HG03520 (cell line): ENCODE data around the gene ARRB2.
"Not testable (repeated sequence)": the region's sequence is repeated elsewhere in the genome, so short reads cannot be mapped to it uniquely, and the experiment has no call there.

ENCODE experiments used
- ATAC-seq: cut with Tn5 transposase; IDR thresholded peaks from one replicate; pipeline ENCODE4 v1.9.1; 2021; ENCODE audit warnings: mild to moderate bottlenecking, moderate library complexity; ENCODE audit not compliant: unreplicated experiment

ARRB2 gene

DNA sequence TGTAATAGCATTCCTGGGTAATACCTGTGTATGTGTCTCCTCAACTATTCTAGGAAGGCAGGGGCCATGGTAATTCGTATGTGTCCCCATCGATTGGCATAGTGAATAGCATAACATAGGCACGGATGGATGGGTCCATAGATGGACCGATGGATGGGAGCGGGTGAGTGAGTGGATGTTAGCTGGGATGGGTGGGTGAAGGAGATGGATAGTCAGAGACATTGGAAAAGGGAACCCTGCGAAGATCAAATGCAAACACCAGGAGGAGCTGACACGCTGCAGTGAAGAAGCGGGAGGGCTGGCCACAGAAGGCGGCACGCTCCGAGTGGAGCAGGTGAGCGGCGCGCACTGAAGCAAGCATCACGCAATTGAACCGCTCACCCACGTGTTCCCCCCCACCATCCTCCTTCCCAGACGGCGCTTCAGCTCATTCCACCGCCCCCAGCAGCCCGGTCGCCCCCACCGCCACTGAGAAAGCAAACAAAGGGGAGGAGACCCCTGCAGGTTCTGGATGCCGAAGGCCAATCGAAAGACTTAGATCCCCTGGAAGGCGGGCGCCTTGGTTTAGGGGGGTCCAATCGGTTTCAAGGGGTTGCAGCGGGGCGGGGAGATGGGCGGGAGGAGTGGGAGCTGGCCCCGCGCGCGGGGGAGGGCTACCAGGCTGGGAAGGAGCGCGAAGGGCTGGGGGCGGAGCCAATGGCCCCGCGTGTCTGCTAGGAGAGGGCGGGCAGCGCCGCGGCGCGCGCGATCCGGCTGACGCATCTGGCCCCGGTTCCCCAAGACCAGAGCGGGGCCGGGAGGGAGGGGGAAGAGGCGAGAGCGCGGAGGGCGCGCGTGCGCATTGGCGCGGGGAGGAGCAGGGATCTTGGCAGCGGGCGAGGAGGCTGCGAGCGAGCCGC is at the start of gene ARRB2:
TSS of gene ARRB2 (plus strand) at position 839 of the 899 bp plus-strand sequence. CDS start 90 bp downstream, outside the sequence.
- ATAC-seq = peak; percentile 72

DNA sequence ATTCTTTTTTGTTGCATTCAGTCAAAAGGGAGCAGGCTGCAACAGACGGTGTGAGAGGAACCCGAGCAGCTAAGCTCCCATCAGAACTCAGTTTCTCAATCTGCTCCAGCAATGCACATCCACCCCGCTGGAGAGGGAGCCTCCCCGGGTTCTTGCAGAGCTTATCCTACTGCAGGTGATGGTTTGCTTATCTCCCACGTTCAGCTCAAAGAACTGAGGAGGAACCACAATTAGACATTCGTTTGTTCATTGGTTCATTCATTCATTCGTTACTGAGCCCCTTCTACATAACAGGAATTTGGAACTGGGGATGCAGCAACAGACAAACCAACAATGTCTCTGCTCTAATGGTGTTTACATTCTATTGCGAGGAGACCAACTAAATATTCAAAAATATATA is 46.7 kb upstream of the ARRB2 start:
- ATAC-seq = no peak

DNA sequence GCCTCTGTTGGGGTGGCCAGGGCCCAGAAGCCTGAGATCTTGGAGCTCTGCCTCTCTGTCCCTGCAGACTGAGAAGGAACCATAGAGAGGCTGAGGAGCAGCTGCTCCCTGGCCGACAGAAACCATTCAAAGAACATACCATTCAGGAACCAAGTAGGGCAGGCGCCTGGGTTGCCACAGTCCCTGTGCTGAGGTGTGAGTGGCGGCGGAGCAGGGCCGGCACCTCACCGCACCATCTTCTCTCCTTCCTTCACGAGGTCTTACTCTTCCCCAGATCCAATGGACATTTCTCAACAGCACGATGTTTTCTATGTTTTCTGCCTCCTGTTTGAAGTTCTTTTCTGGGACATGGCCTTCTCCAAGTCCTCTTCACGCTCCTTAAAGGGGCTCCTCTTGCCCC is 46.2 kb upstream of the ARRB2 start:
- ATAC-seq = no peak

DNA sequence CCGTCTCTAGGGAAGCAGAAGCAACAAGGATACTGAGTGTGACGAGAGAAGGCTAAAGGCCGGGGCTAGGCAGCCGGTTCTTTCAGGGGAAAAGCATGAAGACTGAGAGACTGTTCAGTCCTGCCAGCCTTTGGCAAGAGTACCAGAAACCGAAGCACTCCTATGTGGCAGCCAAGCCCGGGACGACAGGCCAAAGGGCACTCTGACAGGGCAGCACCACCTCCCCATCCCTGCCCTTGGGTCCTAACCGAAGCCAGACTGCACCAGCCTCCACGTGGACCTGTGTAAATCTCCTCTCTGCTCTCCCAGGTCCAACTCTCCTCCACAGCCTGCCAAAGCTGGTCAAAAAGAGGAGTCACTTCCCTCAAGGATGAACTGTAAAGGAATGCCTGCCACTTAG is 45.4 kb upstream of the ARRB2 start:
- no peak for ATAC-seq

DNA sequence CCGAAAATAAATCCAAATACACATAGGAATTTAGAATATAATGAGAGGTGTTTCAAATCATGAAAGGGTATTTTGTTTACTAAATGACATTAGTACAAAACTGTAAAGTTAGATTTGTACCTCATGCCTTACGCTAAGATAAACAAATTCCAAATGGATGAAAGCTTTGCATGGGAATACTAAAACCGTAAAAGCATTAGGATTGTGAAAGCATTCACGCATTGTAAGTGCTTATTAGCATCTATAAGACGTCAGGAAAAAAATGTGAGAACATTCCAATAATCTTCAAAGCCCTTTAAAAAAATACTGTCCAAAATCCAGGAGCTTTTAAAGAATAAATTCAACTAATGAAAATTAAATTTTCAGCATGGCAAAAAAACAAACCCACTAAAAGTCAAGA is 44.1 kb upstream of the ARRB2 start:
- ATAC-seq = no peak

DNA sequence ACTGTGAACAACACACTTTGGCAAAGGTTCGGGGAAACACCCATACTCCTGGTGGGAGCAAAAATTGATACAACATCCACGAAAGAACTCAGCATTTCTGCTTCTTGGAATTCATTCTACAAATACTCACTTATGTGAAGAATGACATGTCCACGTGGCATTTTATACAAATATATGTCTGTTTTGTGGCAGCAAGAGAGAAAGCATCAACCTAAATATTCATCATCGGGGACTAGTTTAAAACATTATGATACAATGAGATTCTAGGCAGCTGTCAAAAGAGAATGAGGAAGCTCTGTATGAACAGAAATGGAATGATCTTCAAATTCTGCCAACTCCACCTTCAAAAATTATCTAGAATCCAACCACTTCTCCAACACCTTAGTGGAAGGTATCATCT is 43.3 kb upstream of the ARRB2 start:
- no peak for ATAC-seq

DNA sequence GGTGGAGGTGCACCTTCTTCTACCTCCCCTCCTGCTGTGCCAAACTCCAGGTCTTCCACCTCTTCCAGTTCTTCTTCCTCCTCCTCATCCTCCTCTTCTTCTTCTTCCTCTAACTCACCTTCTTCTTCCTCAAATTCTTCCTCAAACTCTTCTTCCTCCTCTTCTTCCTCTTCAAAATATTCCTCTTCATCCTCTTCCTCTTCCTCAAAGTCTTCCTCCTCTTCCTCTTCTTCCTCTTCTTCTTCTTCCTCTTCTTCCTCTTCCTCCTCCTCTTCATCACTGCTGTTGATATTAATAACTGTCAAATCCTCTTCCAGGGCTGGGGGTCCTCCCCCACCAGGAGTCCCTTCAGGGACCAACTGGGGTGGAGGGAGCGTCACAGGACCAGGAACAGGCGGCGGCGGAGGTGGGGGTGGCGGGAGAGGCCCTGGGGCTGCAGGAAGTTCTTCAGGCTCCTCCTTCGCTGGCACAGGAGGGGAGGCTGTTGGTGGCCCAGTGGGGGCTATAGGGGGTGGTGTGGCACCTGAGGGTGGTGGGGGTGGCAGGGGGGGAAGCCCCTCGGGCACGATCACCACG is 38.3 kb upstream of the ARRB2 start:
- ATAC-seq = no peak

DNA sequence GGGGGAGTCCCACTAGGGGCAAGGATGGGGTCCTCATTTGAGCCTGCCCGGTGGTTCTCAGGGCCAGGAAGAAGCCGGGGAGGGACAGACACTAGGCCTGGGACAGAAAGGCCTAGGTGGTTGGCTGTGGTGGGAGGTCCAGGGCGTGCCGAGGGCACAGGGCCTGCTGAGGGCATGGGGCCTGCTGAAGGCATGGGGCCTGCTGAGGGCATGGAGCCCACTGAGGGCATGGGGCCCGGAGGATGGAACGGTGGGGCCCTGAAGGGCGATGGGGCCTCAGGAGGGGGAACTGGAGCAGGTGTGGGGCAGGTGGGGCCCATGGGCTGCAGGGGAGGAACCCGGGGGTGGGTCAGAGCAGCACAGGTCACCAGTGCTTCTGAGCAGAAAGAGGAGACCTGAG is 37.7 kb upstream of the ARRB2 start:
- ATAC-seq = no peak

DNA sequence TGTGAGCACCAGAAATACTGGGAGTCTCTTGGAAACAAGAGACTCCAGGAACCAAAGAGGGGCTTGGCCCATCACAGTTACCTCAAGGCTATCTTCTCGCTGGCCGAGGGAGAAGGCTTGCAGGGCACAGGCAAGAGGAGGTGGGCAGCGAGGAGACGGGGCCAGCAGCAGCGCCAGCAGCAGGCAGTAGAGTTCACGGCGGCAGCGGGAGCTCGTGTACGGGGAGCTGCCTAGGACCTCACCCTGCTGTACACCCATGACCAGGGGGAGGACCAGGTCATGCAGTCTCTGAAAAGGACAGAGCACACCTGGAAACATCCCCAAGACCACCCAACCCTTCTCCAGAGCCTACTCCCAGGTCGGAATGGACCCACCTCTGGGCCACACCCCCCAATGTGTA is 37.3 kb upstream of the ARRB2 start:
- ATAC-seq = no peak

DNA sequence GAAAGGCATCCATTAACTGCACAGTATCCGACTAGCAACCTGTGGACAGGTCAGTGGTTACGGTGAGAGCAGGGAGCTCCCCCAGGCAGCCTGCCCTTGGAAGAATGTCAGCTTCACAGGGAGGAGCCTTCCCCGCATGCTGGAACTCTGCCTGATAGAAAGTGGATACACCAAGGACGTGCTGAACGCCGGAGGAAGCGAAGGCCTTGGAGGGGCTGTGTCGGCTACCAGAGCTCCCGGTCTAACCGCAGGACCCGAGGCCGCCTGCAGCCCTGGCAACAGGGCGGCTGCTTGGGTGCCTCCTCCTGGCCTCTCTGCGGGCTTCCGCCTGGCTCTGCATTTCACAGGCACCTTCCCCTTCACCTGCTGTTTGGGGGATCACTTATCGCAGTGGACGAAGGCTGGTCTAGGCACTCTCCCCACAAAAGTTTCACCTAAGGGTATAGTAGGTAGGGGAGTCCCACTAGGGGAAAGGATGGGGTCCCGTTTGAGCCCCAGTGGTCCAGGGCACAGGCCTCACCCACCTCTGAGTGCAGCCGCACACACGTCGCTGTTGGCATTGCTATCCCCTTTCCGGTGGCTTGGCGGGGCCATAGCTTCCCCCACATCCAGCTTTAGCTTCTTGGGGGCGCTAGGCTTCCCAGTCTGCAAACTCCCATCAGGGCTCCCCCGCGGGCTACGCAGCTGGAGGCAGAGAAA is 36.3 kb upstream of the ARRB2 start:
- no peak for ATAC-seq

DNA sequence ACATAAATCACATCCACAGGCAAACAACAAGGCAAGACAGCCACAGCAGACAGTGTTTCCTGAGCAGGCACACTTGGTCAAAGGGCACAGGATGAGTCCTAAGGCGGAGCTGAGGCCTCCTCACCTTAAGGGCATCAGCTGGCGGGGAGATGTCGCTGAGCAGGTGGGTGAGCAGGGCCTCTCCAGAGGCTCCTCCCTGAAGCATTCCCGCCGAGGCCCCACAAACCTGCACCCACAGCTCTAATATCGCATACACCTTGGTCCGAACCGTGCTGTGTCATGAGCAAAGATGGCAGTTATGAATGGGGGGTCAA is 35.8 kb upstream of the ARRB2 start:
- no peak for ATAC-seq

DNA sequence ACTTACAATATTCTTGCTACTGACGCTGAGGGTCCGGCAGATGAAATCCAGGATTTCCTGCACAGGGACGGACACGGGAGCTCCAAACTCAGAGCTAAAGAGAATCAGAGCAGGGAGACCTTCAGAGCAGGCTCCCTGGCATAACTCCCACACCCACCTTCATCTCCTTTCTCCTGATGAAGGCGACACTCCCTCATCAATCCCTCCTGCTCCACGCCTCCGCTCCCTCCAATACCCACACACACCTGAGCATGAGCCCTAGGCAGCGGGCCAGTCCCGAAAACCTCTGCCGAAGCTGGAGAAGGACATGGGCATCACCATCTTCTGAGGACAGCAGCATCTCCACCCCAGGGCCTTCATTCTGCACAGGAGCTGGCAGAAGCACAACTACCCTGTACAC is 34.6 kb upstream of the ARRB2 start:
- no peak for ATAC-seq

DNA sequence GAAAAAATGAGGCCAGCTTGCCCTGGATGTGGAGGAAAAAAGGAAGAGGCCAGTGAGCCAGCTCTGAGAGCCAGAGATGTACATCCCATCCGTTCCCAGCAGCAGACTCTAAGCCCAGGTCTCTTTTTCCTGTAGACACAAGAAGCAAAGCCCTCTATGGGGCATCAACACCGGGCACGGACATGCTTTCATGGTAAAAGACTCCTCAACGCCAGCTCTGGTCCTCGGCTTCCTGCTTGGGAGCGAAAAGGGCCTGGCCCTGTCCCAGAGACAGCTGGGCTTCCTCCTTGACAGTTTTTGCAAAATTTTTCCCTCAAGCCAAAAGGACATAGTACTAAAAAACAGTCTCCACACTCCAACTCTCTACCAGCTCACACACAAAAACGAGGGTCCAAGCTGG is 33.6 kb upstream of the ARRB2 start:
- ATAC-seq = no peak

DNA sequence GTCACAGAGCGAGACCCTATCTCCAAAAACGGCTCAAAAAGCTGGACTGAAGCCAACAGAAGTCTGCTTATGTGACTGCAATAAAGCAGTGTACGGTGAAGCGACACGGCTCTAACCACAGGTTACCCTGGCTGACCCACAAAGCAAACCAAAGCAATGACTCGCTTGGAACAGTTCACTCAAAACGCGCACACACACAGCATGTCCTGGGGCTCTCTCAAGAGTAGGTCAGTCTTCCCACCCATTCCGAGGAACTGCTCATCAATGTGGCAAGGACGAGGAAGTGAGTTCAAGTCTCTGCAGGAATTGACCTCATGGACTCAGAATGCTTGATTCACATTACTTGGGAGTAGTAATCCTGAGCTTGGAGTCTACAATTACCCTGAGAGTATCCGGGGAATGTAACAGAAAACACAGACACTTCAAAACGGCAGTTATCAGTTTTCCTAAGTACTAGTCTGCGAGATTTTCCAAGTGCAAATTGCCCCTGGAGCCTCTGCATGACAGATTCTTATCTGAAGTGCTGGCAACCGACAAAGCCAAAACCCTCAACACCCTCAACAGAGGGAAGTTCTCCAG is 31.9 kb upstream of the ARRB2 start:
- ATAC-seq = no peak

DNA sequence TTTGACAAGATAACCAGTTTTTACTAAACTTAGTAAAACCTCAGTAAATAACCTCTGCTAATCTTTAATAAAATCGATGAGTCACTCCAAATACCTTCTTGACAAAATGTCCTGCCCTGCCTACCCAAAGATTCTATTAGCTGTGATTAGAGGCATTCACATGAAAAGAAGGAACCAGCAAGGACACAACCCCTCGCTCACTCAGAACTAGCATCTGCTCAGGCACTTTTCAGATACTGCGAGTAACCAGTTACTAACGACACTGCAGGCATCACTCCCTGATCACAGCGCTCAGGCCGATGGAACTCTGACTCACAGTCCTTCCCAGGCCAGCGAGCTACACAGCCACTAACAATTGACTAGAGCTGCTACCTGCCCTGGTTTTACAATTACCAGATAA is 30.8 kb upstream of the ARRB2 start:
- no peak for ATAC-seq

DNA sequence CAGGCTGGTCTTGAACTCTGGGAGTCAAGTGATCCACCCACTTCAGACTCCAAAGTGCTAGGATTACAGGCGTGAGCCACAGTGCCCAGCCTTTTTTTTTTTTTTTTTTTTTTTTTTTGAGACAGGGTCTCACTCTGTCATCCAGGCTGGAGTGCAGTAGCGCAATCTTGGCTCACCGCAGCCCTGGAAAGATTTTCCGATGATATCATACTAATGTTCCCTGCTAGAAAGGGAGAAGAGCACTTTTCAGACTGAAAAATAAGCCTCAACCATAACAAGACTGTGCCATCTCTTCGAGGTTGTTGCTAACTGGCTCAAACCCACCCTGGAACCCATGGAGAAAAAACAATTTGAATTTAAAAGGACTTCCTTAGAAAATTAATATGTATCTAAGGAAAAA is 26.7 kb upstream of the ARRB2 start:
- not testable (repeated sequence) for ATAC-seq

DNA sequence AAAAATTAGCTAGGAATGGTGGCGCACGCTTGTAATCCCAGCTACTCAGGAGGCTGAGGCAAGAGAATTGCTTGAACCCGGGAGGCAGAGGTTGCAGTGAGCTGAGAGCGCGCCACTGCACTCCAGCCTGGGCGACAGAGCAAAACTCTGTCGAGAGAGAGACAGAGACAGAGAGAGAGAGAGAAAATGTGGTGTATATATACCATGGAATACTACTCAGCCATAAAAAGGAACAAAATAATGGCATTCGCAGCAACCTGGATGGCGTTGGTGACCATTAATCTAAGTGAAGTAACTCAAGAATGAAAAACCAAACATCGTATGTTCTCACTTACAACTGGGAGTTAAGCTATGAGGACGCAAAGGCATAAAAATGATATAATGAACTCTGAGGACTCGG is 20.6 kb upstream of the ARRB2 start:
- ATAC-seq = not testable (repeated sequence)

DNA sequence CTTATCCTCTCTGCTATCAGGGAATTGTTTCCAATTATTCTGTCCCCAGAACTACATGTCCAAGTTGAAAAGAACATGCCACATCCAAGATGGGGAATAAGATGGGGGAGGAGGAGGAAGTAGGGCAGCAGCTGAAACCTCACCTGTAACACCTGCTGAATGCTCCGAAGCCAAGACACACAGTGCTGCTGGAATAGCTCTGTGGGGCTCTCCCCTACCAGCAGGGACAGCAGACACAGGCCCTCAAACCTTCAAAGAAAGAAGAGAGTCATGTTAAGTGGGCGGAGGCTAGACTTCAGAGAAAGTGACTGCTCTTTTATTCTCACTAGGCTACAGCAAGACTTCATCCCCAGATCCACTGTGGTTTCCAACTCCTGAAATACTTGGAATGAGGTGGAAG is 19.7 kb upstream of the ARRB2 start:
- ATAC-seq = no peak

DNA sequence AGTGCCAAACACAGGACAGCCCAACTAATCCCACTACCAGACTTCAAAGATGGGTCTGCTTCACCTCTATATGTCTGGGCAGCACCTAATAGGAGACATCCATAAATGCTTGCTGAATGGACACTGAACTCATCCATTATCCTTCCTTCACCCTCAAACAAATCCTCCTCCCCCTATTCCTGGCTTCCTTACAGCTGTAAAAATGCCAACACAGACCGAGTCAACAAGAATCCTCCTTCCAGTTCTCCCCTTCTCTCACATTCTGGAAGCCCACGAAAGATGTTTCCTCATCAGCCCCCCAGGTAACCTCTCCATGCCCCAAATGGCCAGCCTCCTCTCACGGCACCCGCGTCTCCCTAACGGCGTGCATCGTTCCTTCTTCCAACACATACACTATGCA is 18.7 kb upstream of the ARRB2 start:
- ATAC-seq = no peak

DNA sequence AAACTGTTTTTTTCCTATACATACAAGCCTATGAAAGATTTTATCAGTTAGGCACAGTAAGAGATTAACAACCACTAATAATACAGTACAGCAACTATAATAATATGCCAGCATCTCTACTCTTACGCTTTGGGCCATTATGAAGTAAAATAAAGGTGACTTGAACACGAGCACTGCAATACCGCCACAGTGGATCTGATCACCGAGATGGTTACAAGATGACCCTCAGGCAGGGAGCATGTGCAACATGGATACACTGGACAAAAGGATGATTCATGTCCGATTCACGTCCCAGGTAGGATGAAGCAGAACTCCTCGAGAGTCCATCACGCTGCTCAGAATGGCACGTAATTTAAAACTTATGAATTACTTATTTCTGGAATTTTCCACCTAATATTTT is 17.0 kb upstream of the ARRB2 start:
- ATAC-seq = no peak

DNA sequence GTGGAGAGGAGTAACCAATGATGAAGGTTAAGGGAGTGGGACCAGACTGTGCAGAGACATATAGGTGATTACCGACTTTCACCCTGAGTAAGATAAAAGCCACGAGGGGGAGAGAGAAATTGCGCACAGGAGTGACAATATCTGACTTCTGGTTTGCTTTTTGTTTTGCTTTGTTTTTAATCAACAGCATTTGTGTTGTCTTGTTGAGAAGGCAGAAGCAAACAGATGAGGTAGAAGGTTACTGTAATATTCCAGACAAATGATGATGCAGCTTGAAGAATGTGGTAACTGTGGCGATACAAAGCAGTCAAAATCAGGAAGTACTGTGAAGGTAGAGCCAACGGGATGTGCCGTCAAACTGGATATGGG is 14.0 kb upstream of the ARRB2 start:
- no peak for ATAC-seq
